IgD-negative memory B cell (primary cell): ENCODE measurements around the gene GNGT1. TPM values are rescaled to one million over a fixed set of nuclear protein-coding genes. Genes with fewer than 3 reads are reported as not detected.
"Not testable (repeated sequence)": the region's sequence is repeated elsewhere in the genome, so short reads cannot be mapped to it uniquely, and the experiment has no call there.

Source experiments
- H3K27ac Mint-ChIP-seq, 3 donors: one replicate each; pipeline ENCODE4 v1.8.0; 2020 to 2022; ENCODE audit warnings: mild to moderate bottlenecking in 3 of 3, mixed read lengths in 3 of 3, moderate library complexity in 1 of 3
- H3K27me3 Mint-ChIP-seq: one replicate; pipeline ENCODE4 v1.8.0; 2021; ENCODE audit warnings: mixed read lengths
- H3K36me3 Mint-ChIP-seq: one replicate; pipeline ENCODE4 v1.8.0; 2020; ENCODE audit warnings: mild to moderate bottlenecking, mixed read lengths
- H3K4me1 Mint-ChIP-seq, 3 donors: one replicate each; pipeline ENCODE4 v1.8.0; 2020 to 2022; ENCODE audit warnings: mixed read lengths in 3 of 3, mild to moderate bottlenecking in 1 of 3
- H3K4me3 Mint-ChIP-seq, 4 donors: one replicate each; pipeline ENCODE4 v1.8.0; 2020 to 2022; ENCODE audit warnings: mild to moderate bottlenecking in 4 of 4, mixed read lengths in 4 of 4, moderate library complexity in 3 of 4
- H3K9me3 Mint-ChIP-seq, 3 donors: one replicate each; pipeline ENCODE4 v1.8.0; 2020 to 2021; ENCODE audit warnings: mixed read lengths in 3 of 3, mild to moderate bottlenecking in 1 of 3
- polyA plus RNA-seq: library from polyadenylated mRNA; unstranded; fragments of 300-500 nt; fragmentation: Illumina TruSeq; gene quantifications from one replicate; pipeline ENCODE4 v1.2.3, GENCODE V29; 2021

The GNGT1 gene
- polyA plus RNA-seq, 1 donor from 2014 or later = not detected

DNA sequence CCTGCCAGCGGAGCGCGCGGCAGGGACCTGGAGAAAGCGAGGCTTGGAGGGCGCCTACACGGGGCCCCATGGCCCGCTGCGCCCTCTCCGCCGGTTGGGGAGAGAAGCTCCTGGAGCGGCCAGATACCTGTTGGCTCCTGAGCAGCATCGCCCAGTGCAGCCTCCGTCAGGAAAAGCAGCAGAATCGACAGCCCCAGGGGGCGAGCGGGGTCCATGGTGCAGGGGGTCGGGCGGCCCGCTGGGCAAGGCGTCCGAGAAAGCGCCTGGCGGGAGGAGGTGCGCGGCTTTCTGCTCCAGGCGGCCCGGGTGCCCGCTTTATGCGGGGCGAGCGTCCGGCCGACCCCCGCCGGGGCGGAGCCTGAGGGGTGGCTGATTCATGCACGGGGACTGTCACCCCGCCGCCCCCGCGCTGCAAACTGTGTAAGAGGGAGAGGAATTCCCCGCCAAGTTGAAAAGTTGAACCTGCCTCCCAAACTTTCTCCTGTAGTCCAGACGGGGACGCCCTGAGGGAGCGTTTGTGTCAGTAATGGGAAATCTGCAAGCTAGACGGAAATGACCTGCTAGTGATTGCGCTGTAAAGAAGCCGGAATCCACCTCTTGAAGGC, 15.8 kb upstream of the GNGT1 start, which contains the start of gene TFPI2:
TSS of gene TFPI2 (minus strand) at position 290 of the 605 bp plus-strand sequence. CDS start at position 215, 75 bp downstream.
- Mint-ChIP-seq H3K4me3 (peak within 1 kb of the TSS; percentile 85 to 96 (median 89)), H3K27me3 (peaks cover 38% of the 10 kb centered on the region), H3K27ac (peak within 1 kb of the TSS in 2 of 3 donors; percentile 55 to 59), H3K4me1 (peaks cover 9 to 14% (median 13%) of the 10 kb centered on the region in 3 donors), H3K36me3 (no peaks in the 10 kb centered on the region), H3K9me3 (no peaks in the 10 kb centered on the region)

DNA sequence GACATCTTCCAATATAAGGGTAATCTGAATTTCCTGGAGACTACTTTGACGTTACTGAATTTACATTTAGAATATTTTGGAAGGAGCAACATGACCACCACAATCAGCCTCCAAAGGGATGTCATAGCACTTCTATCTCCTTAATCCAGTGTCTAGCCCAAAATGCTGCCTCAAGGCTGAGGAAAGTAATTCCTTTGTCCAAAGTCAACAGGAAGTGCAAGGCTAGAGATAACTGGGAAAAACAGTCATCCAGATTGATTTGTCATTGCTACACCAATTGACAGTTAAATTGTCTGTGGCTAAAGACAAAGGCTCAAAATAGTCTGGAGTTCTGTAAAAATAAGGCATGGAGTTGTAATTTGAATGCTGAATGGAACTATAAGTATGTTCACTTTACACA, 11.9 kb upstream of the GNGT1 start:
- H3K9me3 Mint-ChIP-seq = no peaks in the 10 kb centered on the region
- no peak overlapping the region for H3K27ac Mint-ChIP-seq
- no peaks in the 10 kb centered on the region for H3K36me3 Mint-ChIP-seq
- H3K4me1 Mint-ChIP-seq = peaks cover 11 to 14% (median 13%) of the 10 kb centered on the region in 3 donors
- H3K4me3 Mint-ChIP-seq = no peak overlapping the region
- peaks cover 21% of the 10 kb centered on the region for H3K27me3 Mint-ChIP-seq

DNA sequence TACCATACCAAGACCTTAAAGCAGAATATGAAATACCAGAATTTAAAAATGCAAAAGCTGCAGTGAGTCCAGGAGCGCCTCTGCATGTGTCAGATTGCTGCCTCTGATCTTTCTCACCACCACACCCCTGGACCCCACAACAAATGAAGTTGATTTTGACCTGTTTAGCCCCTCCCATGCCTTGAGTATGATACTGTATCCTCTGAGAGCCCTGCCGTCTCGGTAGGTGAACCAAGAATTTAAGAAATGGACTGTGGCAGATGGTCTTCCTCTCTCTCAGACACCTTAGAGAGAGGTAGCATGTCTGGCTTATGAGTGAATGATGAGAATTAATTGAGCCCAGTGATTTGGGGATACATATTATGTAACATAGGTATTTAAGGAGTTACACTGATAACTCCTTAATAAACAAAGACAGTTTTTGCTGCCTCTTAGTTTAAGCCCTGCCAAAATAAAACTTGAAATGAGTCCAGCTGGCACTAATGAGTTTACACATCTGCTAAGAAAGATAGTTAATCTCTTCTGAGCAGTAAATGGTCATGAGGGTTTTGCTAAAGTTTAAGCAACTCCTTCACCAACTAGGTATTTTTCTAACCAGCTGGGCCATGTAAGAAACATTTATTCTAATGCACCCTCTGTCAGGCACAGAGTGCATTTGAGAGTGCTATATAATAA, 11.3 kb upstream of the GNGT1 start:
- no peak overlapping the region for H3K4me3 Mint-ChIP-seq
- H3K9me3 Mint-ChIP-seq = no peaks in the 10 kb centered on the region
- peaks cover 17% of the 10 kb centered on the region for H3K27me3 Mint-ChIP-seq
- no peak overlapping the region for H3K27ac Mint-ChIP-seq
- peaks cover 1% of the 10 kb centered on the region for H3K36me3 Mint-ChIP-seq
- peaks cover 5 to 8% (median 7%) of the 10 kb centered on the region in 3 donors for H3K4me1 Mint-ChIP-seq

DNA sequence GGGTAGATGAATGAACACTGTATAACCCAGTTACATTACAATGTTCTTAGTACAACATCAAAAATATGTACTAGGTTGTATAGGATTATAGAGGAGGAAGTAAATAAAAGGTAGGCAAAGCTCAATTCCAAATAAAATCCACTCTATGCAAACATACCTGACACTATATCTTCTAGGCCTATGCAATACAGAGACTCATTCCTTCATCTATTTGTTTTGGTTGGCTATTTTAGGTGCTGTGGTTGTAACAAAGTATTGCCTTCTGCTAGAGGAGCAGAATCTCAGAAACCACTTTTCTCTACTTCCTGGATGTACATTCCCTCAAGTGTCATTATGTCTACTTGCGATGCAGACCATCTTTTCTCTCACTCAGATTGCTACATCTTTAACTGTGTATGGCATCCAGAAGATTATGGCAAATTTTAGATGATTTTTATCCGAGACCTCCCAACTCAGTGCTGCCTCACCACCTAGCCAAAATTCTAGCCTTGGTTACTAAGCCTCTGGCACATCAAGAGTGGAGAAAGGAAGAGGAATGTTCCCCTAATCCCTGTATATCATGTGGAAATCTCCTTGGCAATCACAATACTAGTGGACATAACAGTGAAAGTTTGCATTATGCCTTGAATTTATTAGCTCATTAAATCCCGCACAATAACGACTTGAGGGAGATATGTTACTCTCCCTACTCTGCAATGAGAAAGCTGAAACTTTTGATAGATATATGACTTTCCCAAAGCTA, 10.3 kb upstream of the GNGT1 start:
- no peak overlapping the region for H3K27ac Mint-ChIP-seq
- peaks cover 1% of the 10 kb centered on the region for H3K36me3 Mint-ChIP-seq
- H3K4me1 Mint-ChIP-seq = peaks cover 2 to 6% (median 3%) of the 10 kb centered on the region in 3 donors
- peaks cover 13% of the 10 kb centered on the region for H3K27me3 Mint-ChIP-seq
- no peaks in the 10 kb centered on the region for H3K9me3 Mint-ChIP-seq
- no peak overlapping the region for H3K4me3 Mint-ChIP-seq

DNA sequence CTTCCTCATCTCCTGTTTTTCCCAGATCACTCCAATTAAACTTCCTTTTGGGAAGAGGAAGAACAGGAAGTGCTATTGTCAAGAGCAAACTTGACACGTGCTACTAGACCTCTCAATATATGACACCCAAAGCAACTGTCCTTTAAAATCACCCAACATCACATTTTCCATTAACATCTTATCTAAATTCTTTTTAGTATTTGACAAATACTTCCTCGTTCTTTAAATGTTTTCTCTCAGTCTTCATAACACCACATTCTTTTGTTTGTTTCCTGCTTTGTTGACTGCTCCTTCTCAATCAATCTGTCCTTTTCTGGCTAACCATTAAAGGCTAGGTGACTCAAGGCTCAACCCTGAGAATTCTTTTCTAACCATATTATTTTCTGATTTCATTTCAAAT, 8.7 kb upstream of the GNGT1 start:
- Mint-ChIP-seq H3K9me3 (no peaks in the 10 kb centered on the region), H3K4me1 (peaks cover 0 to 2% (median 0%) of the 10 kb centered on the region in 3 donors), H3K36me3 (peaks cover 1% of the 10 kb centered on the region), H3K27me3 (peaks cover 3% of the 10 kb centered on the region), H3K27ac (no peak overlapping the region), H3K4me3 (no peak overlapping the region)

DNA sequence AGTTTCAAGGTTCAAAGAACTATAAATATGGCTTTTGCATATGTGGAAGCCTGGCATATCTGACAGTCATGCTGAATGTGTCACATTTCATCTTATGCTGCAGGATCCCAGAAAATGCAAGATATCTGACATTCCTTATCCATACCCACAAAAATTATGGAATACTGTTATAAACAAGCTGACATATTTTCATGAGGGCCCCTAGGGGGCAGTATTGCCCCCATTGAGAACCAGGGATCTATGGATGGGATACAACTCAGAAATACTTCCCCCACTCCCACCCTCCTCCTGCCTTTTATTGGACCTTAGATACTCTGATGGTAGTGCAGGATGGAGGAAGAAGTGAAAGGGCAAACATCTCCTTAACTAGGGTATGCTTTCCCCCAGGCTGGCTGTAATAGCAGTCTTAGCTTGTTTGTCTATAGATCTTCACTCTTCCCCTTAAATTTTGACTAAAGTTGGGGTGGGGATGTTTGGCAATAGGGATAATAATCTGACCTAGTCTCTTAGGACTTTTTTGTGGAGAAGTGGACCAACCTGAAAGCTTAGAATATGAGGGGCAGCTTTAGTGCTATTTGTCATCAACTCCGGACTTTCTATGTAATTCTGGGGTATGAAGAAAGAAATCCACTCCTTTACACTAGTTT, 3.5 kb upstream of the GNGT1 start:
- Mint-ChIP-seq H3K27me3 (peaks cover 2% of the 10 kb centered on the region), H3K36me3 (peaks cover 1% of the 10 kb centered on the region), H3K27ac (no peak overlapping the region), H3K4me3 (no peak overlapping the region), H3K4me1 (no peaks in the 10 kb centered on the region), H3K9me3 (no peaks in the 10 kb centered on the region)

DNA sequence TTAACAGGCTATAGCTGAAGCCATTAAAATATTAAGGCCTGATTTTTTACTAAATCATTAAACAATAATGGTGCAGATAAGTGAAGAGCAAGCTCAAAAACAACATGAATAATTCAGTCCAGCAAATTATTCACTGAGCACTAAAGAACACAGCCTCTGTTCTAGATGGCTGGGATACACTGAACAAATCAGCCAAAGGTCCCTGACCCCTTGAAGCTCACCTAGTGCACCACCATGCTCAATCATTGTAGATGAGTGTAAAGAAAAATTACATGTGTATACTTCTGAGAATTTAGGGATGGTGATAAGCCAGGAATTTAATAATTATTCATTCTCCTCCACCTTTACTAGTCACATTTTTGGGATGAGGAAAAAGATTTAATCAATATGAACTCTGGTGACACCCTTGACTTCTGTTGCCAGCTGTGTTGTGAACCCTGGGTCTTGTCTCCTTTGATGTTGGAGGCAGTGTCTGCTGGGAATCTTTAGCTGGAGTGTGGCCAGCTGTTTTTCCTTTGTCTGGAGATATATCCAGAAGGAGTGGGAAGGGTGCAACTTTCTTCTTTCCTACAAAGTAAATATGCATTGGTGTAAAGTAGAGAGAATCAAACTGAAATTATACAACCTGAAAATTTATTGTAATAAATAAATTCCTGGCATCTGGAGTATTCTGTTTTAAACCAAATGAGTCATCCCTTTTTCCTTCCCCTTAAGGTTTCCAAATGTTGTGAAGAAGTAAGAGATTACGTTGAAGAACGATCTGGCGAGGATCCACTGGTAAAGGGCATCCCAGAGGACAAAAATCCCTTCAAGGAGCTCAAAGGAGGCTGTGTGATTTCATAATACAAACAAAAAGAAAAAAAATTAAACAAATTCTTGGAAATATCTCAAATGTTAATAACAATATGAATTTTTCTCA, 4.0 kb downstream of the GNGT1 start:
- no peaks in the 10 kb centered on the region for H3K27me3 Mint-ChIP-seq
- peaks cover 0 to 3% (median 0%) of the 10 kb centered on the region in 3 donors for H3K4me1 Mint-ChIP-seq
- H3K9me3 Mint-ChIP-seq = no peaks in the 10 kb centered on the region
- no peak overlapping the region for H3K4me3 Mint-ChIP-seq
- no peak overlapping the region for H3K27ac Mint-ChIP-seq
- no peaks in the 10 kb centered on the region for H3K36me3 Mint-ChIP-seq

DNA sequence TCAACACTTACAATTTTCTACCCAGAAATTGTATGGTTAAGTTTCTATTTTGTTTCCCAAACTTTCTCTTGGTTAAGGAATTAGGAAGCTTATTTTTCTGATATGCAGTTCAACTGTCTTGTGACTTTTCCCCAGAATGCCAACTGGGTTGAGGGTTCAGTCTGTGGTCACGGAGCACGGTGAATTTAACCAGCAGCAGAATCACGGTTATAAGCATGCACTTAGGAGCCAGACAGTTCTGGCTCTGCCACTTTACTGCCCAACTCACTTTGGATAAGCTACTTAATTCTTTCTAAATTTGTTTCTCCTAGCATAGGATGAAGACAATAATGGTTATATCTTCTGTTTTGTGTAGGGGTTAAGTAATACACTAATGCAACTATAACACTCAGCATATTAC, 4.9 kb downstream of the GNGT1 start:
- H3K27ac Mint-ChIP-seq, H3K36me3 Mint-ChIP-seq, H3K4me3 Mint-ChIP-seq, H3K27me3 Mint-ChIP-seq, H3K4me1 Mint-ChIP-seq, H3K9me3 Mint-ChIP-seq: not testable (repeated sequence)

DNA sequence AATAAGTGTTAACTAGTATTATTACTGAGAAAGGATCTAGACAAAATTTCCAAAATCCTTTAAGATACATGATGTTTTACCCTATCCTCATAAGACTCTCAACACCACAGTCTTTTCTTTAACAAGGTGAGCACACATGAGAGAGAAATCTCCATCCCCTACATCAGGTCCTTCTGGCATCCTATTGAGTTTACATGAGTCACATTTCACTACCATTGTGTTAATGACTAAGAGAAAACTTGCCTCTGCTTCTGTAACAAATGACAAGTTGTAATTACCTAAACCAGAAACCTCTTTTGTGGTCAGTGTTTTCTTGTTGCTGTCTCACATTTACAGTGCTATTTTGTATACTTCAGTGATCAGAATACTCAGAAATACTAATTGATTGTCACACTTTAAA, 5.3 kb downstream of the GNGT1 start:
- not testable (repeated sequence) for H3K27ac Mint-ChIP-seq, H3K9me3 Mint-ChIP-seq, H3K4me1 Mint-ChIP-seq, H3K27me3 Mint-ChIP-seq, H3K4me3 Mint-ChIP-seq, H3K36me3 Mint-ChIP-seq

DNA sequence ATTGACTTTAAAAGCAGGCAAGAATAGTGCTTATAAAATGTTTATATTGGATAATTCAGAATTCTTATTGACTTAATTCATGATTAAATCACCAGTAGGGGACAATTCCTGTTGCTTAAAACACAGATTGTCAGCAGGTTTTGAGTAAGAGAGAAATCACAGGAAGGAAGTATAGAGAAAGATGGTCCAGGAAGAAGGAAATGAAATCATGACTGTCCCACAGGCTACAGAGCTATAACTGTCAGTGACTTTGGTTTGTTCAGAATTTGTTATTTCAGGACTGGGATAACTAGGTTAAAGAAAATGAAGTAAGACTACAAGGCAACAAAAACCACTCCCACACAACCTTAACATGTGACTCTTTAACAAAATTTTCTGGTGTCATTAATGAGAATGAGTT, 6.8 kb downstream of the GNGT1 start:
- peaks cover 0 to 3% (median 0%) of the 10 kb centered on the region in 3 donors for H3K4me1 Mint-ChIP-seq
- no peak overlapping the region for H3K4me3 Mint-ChIP-seq
- peaks cover 2% of the 10 kb centered on the region for H3K27me3 Mint-ChIP-seq
- no peaks in the 10 kb centered on the region for H3K9me3 Mint-ChIP-seq
- no peak overlapping the region for H3K27ac Mint-ChIP-seq
- H3K36me3 Mint-ChIP-seq = no peaks in the 10 kb centered on the region

DNA sequence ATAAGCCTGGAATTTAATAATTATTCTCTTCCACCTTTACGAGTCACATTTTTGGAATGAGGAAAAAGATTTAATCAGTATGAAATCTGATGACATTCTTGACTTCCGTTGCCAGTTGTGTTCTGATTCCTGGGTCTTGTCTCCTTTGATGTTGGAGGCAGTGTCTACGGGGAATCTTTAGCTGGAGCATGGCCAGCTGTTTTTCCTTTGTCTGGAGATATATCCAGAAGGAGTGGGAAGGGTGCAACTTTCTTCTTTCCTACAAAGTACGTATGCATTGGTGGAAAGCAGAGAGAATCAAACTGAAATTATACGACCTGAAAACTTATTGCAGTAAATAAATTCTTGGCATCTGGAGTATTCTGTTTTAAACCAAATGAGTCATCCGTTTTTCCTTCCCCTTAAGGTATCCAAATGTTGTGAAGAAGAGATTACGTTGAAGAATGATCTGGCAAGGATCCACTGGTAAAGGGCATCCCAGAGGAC, 8.3 kb downstream of the GNGT1 start:
- H3K27me3 Mint-ChIP-seq = peaks cover 2% of the 10 kb centered on the region
- no peak overlapping the region for H3K4me3 Mint-ChIP-seq
- no peaks in the 10 kb centered on the region for H3K9me3 Mint-ChIP-seq
- H3K36me3 Mint-ChIP-seq = no peaks in the 10 kb centered on the region
- H3K27ac Mint-ChIP-seq = no peak overlapping the region
- H3K4me1 Mint-ChIP-seq = peaks cover 0 to 3% (median 0%) of the 10 kb centered on the region in 3 donors

DNA sequence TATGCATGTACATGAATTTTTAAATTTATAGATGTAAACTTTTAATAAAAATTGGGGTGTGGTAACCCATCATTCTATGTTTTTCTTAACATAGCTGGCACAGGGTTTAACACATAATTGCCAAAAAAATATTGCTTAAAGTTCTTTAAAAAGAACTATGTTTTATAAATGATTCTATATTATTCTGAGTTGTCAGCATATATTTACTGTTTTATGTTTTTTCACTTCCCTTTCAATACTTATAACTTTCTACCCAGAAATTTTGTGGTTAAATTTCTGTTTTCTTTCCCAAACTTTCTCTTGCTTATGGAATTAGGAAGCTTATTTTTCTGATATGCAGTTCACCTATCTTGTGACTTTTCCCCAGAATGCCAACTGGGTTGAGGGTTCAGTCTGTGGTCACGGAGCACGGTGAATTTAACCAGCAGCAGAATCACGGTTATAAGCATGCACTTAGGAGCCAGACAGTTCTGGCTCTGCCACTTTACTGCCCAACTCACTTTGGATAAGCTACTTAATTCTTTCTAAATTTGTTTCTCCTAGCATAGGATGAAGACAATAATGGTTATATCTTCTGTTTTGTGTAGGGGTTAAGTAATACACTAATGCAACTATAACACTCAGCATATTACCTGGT, 9.0 kb downstream of the GNGT1 start:
- H3K27ac Mint-ChIP-seq, H3K4me3 Mint-ChIP-seq, H3K9me3 Mint-ChIP-seq, H3K27me3 Mint-ChIP-seq, H3K4me1 Mint-ChIP-seq, H3K36me3 Mint-ChIP-seq: not testable (repeated sequence)

DNA sequence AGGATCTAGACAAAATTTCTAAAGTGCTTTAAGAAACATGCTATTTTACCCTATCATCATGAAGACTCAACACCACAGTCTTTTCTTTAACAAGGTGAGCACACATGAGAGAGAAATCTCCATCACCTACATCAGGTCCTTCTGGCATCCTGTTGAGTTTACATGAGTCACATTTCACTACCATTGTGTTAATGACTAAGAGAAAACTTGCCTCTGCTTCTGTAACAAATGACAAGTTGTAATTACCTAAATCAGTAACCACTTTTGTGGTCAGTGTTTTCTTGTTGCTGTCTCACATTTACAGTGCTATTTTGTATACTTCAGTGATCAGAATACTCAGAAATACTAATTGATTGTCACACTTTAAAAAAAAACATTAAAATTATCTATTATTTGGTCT, 9.5 kb downstream of the GNGT1 start:
- not testable (repeated sequence) for H3K36me3 Mint-ChIP-seq, H3K4me3 Mint-ChIP-seq, H3K4me1 Mint-ChIP-seq

DNA sequence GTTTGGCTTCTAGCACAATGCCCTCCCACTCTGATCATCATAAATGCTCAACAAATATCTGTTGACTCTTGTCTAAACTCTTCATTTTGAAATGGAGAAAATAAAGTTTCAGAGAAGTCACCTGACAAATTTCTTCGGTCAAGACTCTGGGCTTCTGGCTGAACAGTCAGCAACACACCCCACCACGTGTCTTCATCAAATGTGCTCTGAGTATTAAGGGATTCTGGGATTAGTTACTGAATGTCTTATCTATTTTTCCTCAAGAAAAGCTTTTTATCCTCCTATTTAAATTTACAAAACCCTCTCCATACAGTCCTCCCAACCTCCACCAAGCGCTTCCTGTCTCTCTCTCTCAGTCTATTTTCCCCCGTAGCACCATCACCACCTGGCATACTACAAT, 9.9 kb downstream of the GNGT1 start:
- not testable (repeated sequence) for H3K9me3 Mint-ChIP-seq, H3K27me3 Mint-ChIP-seq, H3K4me3 Mint-ChIP-seq, H3K36me3 Mint-ChIP-seq, H3K27ac Mint-ChIP-seq, H3K4me1 Mint-ChIP-seq

More for the DNA sequence above, 9.5 kb downstream of the GNGT1 start:
- H3K9me3 Mint-ChIP-seq, H3K27me3 Mint-ChIP-seq, H3K27ac Mint-ChIP-seq: not testable (repeated sequence)
